GDM1 (cell line): ENCODE measurements around the gene PPP3R2.
"Not testable (repeated sequence)": the region's sequence is repeated elsewhere in the genome, so short reads cannot be mapped to it uniquely, and the experiment has no call there.

ENCODE experiments used
- DNase-seq: peaks from one replicate; lab custom pipeline; 2025; lab: John Stamatoyannopoulos, UW

The PPP3R2 gene

DNA sequence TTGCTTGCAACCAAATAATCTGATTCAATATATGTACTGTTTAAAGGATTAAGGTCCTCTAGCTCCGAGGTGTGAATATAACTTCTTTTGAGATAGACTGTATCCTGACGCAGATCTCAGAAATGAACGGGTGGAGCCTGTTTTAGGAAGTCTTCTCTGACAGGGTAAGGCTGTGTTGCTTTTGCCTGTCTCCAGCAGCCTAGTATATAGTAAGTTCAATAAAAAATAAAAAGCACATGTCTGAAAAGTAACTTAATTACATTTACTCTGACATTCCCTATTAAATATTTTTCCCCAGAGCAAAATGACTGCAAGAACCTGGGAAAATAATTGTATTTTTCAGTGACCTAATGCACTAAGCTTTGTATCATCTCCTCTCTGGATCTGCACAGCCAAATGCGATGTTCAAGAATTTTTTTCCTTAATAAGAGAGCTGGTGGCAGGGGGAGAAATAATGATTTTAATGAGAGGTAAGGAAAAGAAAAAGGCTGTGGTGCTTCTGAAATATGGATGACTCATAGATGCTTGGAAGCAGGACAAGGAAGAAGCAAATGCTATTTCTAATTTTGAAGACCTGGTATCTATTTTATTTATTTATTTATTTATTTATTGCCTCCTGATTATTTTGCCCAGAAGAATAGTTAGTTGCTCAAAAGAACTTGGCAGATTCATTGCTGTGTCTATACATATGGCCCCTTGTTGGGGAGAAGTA lies 7.3 kb downstream of the PPP3R2 start:
- DNase-seq = no peak

DNA sequence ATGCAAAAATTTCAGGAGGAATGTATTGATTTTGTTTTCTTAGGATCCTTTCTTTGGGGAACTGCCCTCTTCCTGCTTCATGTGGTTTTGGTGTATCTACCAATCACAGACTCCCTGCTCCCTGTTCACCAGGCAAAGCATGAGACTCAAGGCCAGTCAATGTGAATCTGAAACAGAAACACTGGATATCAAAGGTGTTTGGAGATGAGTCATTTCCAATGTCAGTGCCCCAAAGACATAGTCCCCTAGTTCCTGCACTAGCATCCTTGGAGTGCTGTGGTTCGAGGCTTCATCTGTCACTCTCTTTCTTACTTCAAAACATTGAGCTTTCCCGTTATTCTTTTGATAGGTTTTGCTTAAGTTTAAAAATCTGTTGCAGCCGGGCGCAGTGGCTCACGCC lies 8.1 kb downstream of the PPP3R2 start:
- no peak for DNase-seq

DNA sequence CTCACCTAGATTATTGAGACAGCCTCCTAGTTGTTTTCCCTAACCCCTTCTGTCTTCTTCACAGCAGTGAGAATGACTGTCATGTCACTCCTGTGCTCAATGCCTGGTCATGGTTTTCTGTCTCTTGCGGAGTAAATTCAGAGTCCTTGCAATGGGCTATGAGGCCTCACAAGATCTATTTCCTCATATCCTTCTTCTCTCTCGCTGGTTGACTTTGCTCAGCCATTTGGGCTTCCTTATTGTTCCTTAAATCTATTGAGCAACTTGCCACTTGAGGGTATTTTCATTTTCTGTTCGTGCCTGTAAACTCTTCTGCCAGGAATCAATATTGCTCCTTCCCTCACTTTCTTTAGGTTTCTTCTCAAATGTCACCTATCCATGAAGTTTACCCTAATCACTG lies 9.0 kb downstream of the PPP3R2 start:
- DNase-seq = no peak

DNA sequence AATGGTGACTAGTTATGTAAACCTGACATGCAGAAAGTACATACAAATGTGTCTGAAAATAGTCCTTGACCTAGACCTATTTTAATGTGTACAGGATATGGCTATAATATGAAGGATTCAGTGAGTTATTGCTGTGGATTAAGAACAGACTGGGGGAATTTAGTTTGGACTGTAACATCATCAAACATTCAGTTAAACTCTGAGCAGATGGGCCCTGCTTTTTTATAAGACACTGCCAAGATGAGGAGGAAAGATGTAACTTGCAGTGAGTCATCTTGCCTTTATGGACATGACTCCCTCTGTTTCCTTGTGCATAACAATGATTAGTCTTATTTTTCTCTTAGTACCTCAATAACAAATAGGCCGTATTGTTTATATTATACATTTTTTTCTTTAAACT lies 12.2 kb downstream of the PPP3R2 start:
- no peak for DNase-seq

DNA sequence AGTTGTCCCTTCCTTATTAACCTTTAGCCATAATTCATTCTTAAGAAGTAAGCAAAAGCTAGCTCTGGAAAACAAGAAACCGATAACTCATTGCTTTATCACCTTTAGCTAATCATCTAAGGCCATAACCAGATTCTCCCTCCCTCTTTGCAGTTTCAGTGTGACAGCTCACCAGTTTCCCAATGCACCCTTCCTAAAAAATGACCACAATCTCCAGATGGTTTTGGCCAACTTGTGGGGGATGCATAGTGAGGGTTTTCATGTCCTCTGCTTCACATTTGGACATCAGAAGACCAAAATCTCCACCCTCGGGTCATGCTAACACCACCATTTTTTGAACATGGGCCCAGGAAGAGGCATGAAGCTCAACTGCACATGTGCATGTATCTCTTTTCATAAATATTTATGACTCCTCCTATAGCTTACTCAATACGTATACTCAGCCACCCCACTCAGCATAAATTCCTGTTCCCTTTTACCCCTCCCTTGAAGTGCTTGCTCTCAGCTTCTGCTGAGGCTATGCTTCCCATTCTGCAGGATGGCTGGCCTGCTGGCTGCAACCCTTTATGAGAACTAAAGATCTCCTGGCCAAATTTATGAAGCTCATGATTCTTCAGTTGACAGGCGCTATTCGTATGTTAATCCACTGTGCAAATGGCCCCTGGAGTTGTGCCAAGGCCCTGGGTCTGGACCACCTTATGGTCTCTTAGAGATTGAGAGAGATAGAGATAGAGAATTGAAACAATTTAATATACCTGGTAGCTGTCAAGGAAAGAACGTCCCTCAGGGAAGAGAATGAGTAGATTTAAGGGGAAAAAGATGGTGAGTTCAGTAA lies 14.8 kb downstream of the PPP3R2 start:
- DNase-seq = no peak

DNA sequence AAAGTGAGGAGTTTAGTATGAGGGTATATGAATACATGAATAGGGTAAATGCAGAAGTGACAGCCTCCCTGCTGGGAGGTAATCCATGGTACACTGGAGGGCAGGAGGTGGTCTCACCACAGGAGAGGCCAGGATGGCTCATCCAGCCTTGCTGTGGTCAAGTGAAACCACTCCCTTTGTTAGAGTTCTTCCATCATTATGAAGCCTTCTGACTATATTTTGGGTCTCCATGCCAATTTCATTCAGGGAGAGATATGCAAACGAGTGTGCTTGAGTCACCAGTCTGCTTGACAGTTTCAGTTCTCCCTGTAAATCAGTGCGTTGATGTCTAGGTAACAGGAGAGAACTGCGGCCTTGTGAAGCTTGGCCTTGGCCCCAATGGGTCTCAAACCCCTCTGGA lies 16.4 kb downstream of the PPP3R2 start:
- no peak for DNase-seq

DNA sequence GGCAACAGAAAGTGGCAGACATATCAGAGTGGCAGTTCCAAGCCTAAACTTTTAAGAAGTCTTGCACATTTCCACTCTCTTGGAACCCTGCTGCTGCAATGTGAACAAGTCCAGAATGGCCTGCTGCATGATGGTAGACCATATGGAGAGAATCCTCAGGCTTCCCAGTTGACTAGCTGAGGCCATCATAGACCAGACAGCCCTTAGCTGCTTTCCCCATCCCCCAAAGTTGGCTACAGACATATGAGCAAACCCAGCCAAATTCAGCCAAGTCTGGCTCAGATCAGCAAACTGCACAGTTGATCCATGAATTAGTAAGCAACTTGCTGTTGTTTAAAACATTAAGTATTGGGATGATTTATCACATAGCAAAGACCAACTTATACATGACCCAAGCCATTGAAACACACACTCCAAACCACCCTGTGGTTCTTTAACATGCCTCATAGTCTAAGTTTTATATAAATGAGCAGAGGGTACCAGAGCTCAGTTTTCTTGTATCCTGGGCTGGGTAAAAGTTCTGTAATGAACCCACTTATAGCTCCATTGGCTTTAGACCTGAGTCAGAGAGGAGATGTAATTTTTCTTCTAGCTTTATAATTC lies 19.9 kb downstream of the PPP3R2 start:
- no peak for DNase-seq

DNA sequence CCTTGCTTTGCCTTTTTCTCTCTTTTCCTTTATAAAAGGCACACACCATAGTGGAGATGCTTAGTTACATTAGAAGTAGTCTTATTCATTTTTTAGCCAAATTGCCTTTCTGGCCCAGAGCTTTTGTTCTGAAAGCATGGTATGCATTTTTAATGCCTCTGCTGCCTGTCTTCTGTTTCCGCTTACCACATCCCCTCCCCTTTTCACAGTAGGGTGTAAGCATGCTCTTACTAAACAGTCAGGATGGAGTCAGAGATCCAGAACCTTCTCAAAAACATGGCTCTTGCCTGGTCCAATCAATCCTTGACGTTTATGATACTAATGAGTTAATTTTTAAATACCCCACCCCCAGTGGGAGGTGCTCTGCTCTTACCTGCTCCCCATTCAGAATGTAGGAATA lies 22.5 kb downstream of the PPP3R2 start:
- DNase-seq = no peak

DNA sequence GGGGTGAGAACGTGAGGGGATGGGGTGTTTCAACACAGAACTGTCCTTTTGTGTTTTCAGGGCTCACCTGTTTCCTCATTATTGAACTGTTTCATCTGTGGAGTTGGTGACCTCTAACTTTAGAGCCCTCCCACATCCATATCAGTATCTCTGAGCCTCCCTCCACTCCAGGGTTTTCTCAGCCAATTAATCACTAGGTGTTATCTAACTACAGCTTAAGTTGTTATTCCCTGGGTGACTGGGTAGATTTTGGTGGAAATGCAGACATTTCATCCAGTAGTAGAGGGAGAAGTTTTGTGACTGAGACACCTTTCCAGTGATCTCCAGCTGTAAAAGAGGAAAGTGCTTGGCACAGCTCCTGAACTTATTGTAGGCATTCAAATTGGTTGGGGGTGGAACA lies 23.7 kb downstream of the PPP3R2 start:
- no peak for DNase-seq

DNA sequence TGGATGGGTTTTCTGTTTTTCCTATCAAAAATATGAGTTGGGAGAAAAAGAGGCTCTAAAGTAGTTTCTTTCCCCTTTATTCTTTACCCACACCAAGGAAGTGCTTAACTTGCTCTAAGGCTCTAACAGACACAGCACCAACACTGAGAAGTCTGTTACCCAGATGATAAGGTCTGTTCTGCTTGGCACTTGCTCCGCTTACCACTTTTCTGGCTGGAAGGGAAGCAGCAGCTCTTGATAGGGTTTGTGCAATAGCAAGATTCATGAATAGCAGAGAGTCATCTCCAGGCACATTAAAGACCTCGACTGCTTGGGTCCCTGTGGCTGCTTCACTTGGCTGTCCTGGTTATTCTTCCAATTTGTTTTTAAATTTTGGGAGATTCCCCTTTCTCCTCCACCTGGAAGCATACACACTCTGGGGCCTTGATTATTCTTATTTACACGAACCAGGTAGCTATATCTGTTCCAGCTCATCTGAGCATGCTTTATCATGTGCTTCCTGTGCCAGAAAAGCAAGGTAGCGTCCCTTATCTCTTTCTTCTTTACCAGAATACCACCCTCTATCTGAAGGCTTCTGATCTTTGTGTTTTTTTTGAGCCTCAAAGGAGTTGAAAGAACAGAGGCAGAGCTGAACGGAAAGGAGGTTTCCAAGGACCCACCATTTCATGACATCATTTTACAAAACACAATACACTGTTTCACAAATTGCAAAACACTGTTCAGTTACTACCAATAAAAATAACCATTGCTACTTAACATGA lies 24.8 kb downstream of the PPP3R2 start:
- no peak for DNase-seq

DNA sequence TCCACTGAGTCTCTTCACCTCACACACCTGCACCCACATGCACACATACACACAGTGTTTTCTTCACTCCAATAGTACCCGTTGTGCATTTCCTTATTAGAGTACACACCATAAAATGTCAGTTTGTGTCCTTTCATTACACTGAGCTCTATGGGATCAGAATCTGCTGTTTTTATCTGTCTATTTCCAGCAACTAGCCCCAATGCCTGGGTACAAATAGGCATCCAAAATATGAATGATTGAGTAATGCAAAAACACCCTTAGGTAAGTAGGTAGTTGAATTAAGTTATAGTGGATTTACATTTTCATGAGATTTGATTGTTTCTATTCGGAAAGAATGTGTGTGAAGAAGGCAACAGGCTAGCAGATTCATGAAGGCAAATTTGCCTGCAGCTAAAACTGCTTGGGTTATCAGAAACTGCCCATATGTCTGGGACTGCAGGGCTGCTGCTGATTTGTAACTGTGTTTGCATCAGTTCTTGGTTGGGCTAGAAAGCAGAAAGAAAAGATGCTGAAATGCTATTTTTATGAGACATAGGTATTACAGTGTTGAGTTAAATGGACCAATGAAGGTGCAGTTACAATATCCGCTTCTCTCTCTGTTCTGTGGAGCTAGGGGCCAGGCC lies 26.9 kb downstream of the PPP3R2 start:
- DNase-seq = no peak

DNA sequence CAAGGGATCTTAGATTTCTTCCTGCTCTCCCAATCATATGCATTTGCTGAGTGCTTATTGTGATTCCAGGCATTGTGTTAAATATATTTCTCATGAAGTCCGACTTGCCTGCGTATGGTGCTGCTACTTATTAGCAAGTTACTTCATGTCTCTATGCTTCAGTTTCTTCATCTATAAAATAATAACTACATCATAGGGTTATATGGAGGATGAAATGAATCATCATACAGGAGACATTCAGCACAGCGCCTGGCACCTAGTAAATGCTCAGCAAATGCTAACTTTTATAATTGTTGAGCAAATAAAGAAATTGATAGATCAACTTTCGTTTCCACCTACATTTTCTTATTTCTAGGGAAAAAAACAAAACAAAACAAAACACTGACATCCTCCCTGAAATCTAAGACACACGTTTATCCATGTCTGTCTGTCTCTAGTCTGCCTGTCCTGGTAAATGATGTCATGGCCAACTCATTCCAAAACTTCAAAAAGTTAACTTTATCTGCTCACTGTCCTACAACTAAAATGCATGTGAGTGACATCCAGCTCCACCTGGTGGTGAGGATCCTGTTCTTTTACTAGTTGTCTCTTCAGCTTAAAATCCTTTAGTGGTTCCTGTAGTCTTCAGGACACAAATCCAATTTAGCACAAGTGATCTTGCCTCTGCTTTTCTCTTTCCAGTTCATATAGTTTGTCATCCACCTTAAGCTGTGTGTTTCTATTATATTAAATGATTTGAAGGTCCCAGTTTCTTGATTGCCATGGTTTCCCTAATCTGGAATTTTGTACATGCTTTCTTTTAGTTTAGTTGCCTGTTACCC lies 27.7 kb downstream of the PPP3R2 start:
- DNase-seq = no peak

DNA sequence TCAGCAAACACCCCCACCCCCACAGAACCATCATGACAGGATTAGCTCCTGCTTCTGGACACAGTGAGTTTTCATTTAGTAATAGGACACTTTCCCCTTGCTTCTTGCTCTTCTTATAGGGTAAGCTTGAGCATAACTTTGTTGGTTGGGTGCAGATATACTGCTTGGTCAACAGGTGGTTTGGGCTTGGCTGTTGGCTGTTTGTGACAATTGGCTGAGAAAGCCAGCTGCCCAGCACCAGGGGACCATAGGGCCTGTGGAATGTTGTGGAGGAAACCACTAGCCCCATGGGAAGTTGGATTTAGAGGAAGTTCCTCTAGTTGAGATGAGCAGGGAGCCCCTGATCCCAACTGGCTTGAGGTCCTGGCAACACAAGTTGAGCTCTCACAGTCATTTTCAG lies 30.5 kb downstream of the PPP3R2 start:
- no peak for DNase-seq

DNA sequence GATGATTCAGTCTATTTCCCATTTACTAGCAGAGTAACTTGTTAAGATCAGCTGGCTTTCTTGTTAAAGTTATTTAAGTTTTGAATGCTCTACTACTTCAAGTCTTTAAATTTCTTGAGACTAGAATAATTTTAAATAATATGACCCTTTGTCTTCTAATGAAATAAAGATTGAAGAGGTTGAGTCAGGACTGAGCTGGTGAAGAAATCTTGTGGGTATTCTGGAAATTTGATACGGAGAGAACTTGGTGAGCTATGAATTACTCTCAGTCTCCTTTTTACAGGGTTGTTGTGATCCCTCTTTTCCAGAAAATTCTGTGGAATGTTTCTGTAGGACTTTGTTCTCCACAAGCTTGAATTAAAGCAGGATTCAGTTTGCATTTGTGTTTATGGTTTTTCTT lies 31.8 kb downstream of the PPP3R2 start:
- no peak for DNase-seq

DNA sequence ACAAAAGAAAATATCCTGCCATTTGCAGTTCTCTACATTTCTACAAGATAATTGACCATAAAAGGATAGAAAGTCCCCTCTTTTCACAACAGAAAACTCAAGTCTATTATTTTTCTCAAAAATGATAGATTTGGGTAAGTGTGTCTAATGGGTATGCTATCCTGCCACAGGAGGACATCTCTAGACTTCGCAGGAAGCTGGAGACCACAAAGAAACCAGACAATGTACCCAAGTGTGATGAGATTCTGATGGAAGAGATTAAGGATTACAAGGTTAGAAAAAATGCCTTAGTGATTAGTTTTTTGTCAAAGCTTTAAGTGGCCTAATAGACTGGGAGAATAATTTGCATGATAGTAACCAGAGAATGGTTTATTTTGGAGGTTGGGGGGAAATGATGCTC lies 33.0 kb downstream of the PPP3R2 start:
- DNase-seq = no peak

DNA sequence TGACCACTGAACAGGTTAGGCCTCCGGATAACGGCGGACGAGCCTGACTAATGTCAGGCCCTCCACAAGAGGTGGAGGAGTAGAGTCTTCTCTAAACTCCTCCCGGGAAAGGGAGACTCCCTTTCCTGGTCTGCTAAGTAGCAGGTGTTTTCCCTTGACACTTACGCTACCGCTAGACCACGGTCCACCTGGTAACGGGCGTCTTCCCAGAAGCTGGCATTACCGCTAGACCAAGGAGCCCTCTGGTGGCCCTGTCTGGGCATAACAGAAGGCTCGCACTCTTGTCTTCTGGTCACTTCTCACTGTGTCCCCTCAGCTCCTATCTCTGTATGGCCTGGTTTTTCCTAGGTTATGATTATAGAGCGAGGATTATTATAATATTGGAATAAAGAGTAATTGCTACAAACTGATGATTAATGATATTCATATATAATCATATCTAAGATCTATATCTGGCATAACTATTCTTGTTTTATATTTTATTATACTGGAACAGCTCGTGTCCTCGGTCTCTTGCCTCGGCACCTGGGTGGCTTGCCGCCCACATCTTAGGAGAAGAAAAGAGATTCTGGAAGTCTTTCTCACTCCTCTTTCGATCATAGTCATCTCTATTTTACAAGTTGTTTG lies 45.2 kb downstream of the PPP3R2 start:
- not testable (repeated sequence) for DNase-seq

DNA sequence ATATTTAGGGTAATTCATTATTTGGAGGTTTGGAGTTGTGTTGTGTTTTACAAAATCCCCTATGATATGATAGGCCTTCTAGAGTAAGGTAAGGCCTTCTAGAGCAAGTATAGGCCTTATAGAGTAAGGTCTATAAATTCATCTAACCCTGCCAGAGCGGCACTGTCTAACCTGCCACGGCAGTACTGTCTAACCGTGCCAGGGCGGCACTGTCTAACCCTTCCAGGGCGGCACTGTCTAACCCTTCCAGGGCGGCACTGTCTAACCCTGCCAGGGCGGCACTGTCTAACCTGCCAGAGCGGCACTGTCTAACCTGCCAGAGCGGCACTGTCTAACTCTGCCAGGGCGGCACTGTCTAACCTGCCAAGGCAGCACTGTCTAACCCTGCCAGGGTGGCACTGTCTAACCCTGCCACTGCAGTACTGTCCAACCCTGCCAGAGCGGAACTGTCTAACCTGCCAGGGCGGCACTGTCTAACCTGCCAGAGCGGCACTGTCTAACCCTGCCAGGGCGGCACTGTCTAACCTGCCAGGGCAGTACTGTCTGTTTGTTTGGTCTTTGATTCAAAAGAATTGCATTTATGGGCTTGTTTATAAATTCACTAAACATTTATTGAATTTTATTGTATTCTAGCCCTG lies 51.6 kb downstream of the PPP3R2 start:
- DNase-seq = no peak
